ENCODE data around the gene FAM149B1. TPM values are rescaled to one million over a fixed set of nuclear protein-coding genes. Genes with fewer than 3 reads are reported as not detected.

Gene FAM149B1
- total RNA-seq, 1 experiment from 2014 or later, result 22.8 TPM

GRCh38 chr10:73182568-73182967 lies 14.6 kb downstream of the FAM149B1 start:
- Mint-ChIP-seq H3K4me1 (ENCODE audit: insufficient read depth, unreplicated experiment) (no peaks in the 10 kb centered on the region), H3K9me3 (ENCODE audit: unreplicated experiment) (no peaks in the 10 kb centered on the region), H3K27ac (ENCODE audit: low read depth, unreplicated experiment) (no peak overlapping the region), H3K4me3 (ENCODE audit: unreplicated experiment) (no peak overlapping the region), H3K36me3 (ENCODE audit: insufficient read depth, unreplicated experiment) (peaks cover 26% of the 10 kb centered on the region), H3K27me3 (ENCODE audit: insufficient read depth, unreplicated experiment) (no peaks in the 10 kb centered on the region)
- CTCF ChIA-PET, result interaction anchor here (1.0 to 2.3 kb wide), 3 partner anchors 10 to 24 kb away, joined by 3 to 7 read pairs (median 4); partner anchors contain the start of genes ECD and FAM149B1
- intact Hi-C loops (cut with micrococcal nuclease), result no loop called here
- POLR2A ChIA-PET, result no interaction called here
- no peak for TF ChIP-seq CTCF (IDR thresholded peaks at IDR 0.05; ENCODE audit: unreplicated experiment)
- DNase-seq (ENCODE audit: unreplicated experiment), result no peak
- no TSS peak for BruUV-seq (replicated peaks)

GRCh38 chr10:73183667-73184281 lies 15.9 kb downstream of the FAM149B1 start:
- Mint-ChIP-seq H3K36me3 (ENCODE audit: insufficient read depth, unreplicated experiment) (peaks cover 25% of the 10 kb centered on the region), H3K9me3 (ENCODE audit: unreplicated experiment) (no peaks in the 10 kb centered on the region), H3K4me1 (ENCODE audit: insufficient read depth, unreplicated experiment) (no peaks in the 10 kb centered on the region), H3K4me3 (ENCODE audit: unreplicated experiment) (no peak overlapping the region), H3K27ac (ENCODE audit: low read depth, unreplicated experiment) (no peak overlapping the region), H3K27me3 (ENCODE audit: insufficient read depth, unreplicated experiment) (no peaks in the 10 kb centered on the region)
- no peak for TF ChIP-seq CTCF (IDR thresholded peaks at IDR 0.05; ENCODE audit: unreplicated experiment)
- CTCF ChIA-PET, result interaction anchor here (1.0 kb wide), 1 partner anchor 9 kb away, joined by 4 read pairs; no protein-coding TSS in a partner anchor
- POLR2A ChIA-PET, result interaction anchor here (1.1 to 1.8 kb wide), 3 partner anchors 9 to 18 kb away, joined by 3 to 9 read pairs (median 4); partner anchors contain the start of gene FAM149B1
- intact Hi-C loops (cut with micrococcal nuclease), result no loop called here
- DNase-seq (ENCODE audit: unreplicated experiment), result no peak
- no TSS peak for BruUV-seq (replicated peaks)

GRCh38 chr10:73186266-73186665 lies 18.3 kb downstream of the FAM149B1 start:
- Mint-ChIP-seq H3K27ac (ENCODE audit: low read depth, unreplicated experiment) (no peak overlapping the region), H3K4me1 (ENCODE audit: insufficient read depth, unreplicated experiment) (no peaks in the 10 kb centered on the region), H3K4me3 (ENCODE audit: unreplicated experiment) (no peak overlapping the region), H3K9me3 (ENCODE audit: unreplicated experiment) (no peaks in the 10 kb centered on the region), H3K36me3 (ENCODE audit: insufficient read depth, unreplicated experiment) (peaks cover 28% of the 10 kb centered on the region), H3K27me3 (ENCODE audit: insufficient read depth, unreplicated experiment) (no peaks in the 10 kb centered on the region)
- CTCF ChIA-PET, result no interaction called here
- no peak for DNase-seq (ENCODE audit: unreplicated experiment)
- TF ChIP-seq CTCF (IDR thresholded peaks at IDR 0.05; ENCODE audit: unreplicated experiment), result no peak
- no TSS peak for BruUV-seq (replicated peaks)
- POLR2A ChIA-PET, result no interaction called here
- intact Hi-C loops (cut with micrococcal nuclease), result no loop called here

- ChIA-PET POLR2A (interaction anchor here (0.6 to 0.7 kb wide), 2 partner anchors 22 to 57 kb away, joined by 3 to 4 read pairs; partner anchors contain the start of genes DNAJC9 and FAM149B1), CTCF (no interaction called here)
- BruUV-seq (replicated peaks), result no TSS peak
- no peaks in the 10 kb centered on the region for H3K27me3 Mint-ChIP-seq (ENCODE audit: insufficient read depth, unreplicated experiment)
- no peaks in the 10 kb centered on the region for H3K4me1 Mint-ChIP-seq (ENCODE audit: insufficient read depth, unreplicated experiment)
- no peak for DNase-seq (ENCODE audit: unreplicated experiment)
- intact Hi-C loops (cut with micrococcal nuclease), result no loop called here
- H3K9me3 Mint-ChIP-seq (ENCODE audit: unreplicated experiment), result no peaks in the 10 kb centered on the region
- TF ChIP-seq CTCF (IDR thresholded peaks at IDR 0.05; ENCODE audit: unreplicated experiment), result no peak
- peaks cover 36% of the 10 kb centered on the region for H3K36me3 Mint-ChIP-seq (ENCODE audit: insufficient read depth, unreplicated experiment)
- H3K27ac Mint-ChIP-seq (ENCODE audit: low read depth, unreplicated experiment), result no peak overlapping the region
- H3K4me3 Mint-ChIP-seq (ENCODE audit: unreplicated experiment), result no peak overlapping the region
These were observed 22.3 kb downstream of the FAM149B1 start for GRCh38 chr10:73190188-73190587.

Data from MCF 10A (cell line).